SKM-1 (cell line): ENCODE measurements around the gene SRRM2.

Experiments
- DNase-seq: peaks from one replicate; lab custom pipeline; 2025; ENCODE audit not compliant: unreplicated experiment; lab: John Stamatoyannopoulos, UW

The SRRM2 gene

DNA sequence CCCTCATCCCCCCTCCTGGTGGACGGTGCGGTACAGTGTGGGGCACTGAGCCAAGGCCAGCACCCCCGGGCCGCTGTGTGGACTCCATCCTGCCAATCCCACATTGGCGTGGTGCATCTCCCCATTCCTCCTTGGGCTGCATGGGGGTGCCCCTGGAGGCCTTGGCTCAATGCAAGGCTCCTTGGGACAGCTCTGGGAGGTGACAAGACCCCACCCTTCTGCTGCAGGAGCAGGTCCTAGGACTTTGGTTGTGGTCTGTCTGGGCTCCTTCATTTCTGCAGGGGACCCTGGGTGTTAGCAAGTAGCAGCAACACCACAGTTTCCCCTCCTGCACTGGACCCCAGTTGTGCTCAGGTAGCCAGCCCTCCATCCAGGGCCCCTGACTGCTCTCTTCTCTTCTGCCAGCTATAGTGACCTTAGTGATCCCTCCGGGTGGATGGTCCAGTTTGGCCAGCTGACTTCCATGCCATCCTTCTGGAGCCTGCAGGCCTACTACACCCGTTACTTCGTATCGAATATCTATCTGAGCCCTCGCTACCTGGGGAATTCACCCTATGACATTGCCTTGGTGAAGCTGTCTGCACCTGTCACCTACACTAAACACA lies 65.9 kb downstream of the SRRM2 start:
- DNase-seq: no peak

DNA sequence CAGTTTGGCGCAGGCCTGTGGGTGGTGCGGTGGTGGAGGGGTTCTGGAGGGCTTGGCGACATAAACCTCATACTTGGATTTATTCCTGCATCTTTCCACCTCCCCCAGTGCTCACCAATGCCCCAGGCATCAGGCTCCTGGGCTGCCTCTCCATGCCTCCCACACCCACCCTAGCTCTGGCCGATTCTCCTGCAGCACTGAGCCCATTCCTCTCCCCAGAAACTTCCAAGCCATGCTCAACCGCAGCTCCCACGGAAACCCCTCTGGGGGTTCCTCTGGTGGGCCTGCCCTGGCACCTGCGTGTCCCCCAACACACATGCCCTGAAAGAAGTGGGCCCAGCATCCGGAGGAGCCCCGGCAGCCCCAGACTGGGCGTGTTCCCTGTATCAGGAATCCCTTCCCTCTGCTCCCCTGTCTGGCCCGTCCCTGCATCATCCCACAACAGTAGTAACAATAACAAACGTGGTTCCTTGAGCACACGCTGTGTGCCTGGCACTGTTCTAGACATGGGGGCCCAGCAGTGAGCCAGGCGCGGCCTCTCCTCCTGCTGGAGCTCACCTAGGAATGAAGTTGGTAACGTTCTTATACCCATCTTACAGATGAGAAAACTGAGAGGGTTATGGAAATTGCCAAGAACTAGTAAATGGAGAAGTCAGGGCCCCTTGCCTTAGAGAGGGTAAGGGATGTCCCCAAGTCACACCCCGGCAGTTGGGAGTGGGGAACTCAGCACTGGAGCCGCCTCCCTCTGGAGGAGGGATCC lies 66.9 kb downstream of the SRRM2 start:
- DNase-seq: no peak

- no peak for DNase-seq
Measured at GRCh38 chr16:2819939-2820835, 67.7 kb downstream of the SRRM2 start.
